GM12878 (cell line): Measurements from ENCODE around the gene ATCAY. TPM values are rescaled to one million over a fixed set of nuclear protein-coding genes. Genes with fewer than 3 reads are reported as not detected.

Source experiments
- ATAC-seq: fragments of 200-7000 bp; cut with Tn5 transposase; 3 replicates; pipeline ENCODE4 v1.9.1; 2020; ENCODE audit warnings: mild to moderate bottlenecking, moderate library complexity
- BruUV-seq: library from RNA; stranded (reverse); fragments of 400-500 nt; replicated peaks from 2 replicates; lab custom pipeline; 2021; lab: Mats Ljungman, UMichigan
- CTCF ChIA-PET: fragments of 300-600 bp; sonication (Branson Sonifier 250); formaldehyde crosslinking; extraction: SDS; loops from one replicate; lab custom pipeline; 2021; ENCODE audit warnings: inconsistent platforms; lab: Yijun Ruan, JAX
- POLR2A ChIA-PET: fragments of 350-600 bp; formaldehyde crosslinking; extraction: SDS; loops from one replicate; lab custom pipeline; 2021; ENCODE audit warnings: inconsistent platforms; lab: Charles Lee
- RAD21 ChIA-PET: fragments of 300-600 bp; sonication (Branson Sonifier 250); formaldehyde crosslinking; loops from one replicate; lab custom pipeline; 2023; ENCODE audit warnings: antibody characterized with exemption; ENCODE audit not compliant: unreplicated experiment; lab: Charles Lee
- SMC1A ChIA-PET: fragments of 300-600 bp; sonication (Branson Sonifier 250); formaldehyde crosslinking; loops from one replicate; lab custom pipeline; 2023; ENCODE audit not compliant: unreplicated experiment, uncharacterized antibody; lab: Charles Lee
- DNase-seq: peaks from one replicate; pipeline ENCODE4 v3.0.0-alpha.2; 2011; ENCODE audit warnings: low read depth, low spot score
- FAIRE-seq: peaks from 3 replicates; lab custom pipeline; 2011; peaks lifted over from hg19 to GRCh38; lab: Jason Lieb, UNC
- H2AFZ ChIP-seq: 2 replicates; pipeline ENCODE4 v1.6.0; 2011; ENCODE audit warnings: low read depth, low read length, control low read depth; ENCODE audit not compliant: control insufficient read depth
- H3K27ac ChIP-seq: 2 replicates; pipeline ENCODE4 v1.5.1; 2011; ENCODE audit warnings: control low read depth; ENCODE audit not compliant: control insufficient read depth, insufficient read depth
- H3K27me3 ChIP-seq, 2 experiments: replicated peaks in 1 of 2; 2 replicates each; pipeline versions ENCODE4 v1.6.0 to v1.6.1; 2011; ENCODE audit warnings: low read length in 1 of 2; ENCODE audit not compliant: control insufficient read depth in 2 of 2, insufficient read depth in 2 of 2
- H3K36me3 ChIP-seq, 2 experiments: 2 replicates each; pipeline ENCODE4 v1.5.1; 2011; ENCODE audit warnings: low read length in 1 of 2; ENCODE audit not compliant: control insufficient read depth in 2 of 2, insufficient read depth in 2 of 2
- H3K4me1 ChIP-seq: 2 replicates; pipeline ENCODE4 v1.6.1; 2011; ENCODE audit warnings: mild to moderate bottlenecking, low read length, moderate library complexity, mixed read lengths; ENCODE audit not compliant: control insufficient read depth, insufficient read depth
- H3K4me2 ChIP-seq: 2 replicates; pipeline ENCODE4 v1.6.0; 2011; ENCODE audit warnings: control low read depth; ENCODE audit not compliant: control insufficient read depth, insufficient read depth
- H3K4me3 ChIP-seq: fragments of 200-600 bp; sonication (generic); 2 replicates; pipeline ENCODE4 v1.5.1; 2016
- H3K79me2 ChIP-seq: 2 replicates; pipeline ENCODE4 v1.6.0; 2011; ENCODE audit warnings: low read length; ENCODE audit not compliant: control insufficient read depth, insufficient read depth
- H3K9ac ChIP-seq: 2 replicates; pipeline ENCODE4 v1.8.0; 2011; ENCODE audit warnings: low read length, control low read depth, mixed read lengths; ENCODE audit not compliant: control insufficient read depth, insufficient read depth
- H3K9me3 ChIP-seq: replicated peaks from 3 replicates; pipeline ENCODE4 v1.5.1; 2011; ENCODE audit warnings: mild to moderate bottlenecking, low read length; ENCODE audit not compliant: control insufficient read depth, insufficient read depth
- H4K20me1 ChIP-seq: 2 replicates; pipeline ENCODE4 v1.6.0; 2011; ENCODE audit not compliant: control insufficient read depth, insufficient read depth
- ATF3 ChIP-seq: IDR thresholded peaks from 2 replicates; pipeline ENCODE4 v1.6.1; 2011; ENCODE audit warnings: low read depth, mild to moderate bottlenecking, low read length, moderate library complexity, borderline replicate concordance; ENCODE audit errors: extremely low read depth
- ATF7 ChIP-seq: fragments of 450-650 bp; IDR thresholded peaks from 2 replicates; pipeline ENCODE4 v1.6.1; 2016; ENCODE audit warnings: low read depth, mild to moderate bottlenecking
- BACH1 ChIP-seq: fragments of 450-650 bp; IDR thresholded peaks from 2 replicates; pipeline ENCODE4 v1.6.1; 2017; ENCODE audit warnings: mild to moderate bottlenecking, borderline replicate concordance
- GABPA ChIP-seq: IDR thresholded peaks from 2 replicates; pipeline ENCODE4 v1.6.1; 2014; ENCODE audit warnings: antibody characterized with exemption, low read depth, mild to moderate bottlenecking, inconsistent platforms
- IRF5 ChIP-seq: fragments of 450-650 bp; IDR thresholded peaks from 2 replicates; pipeline ENCODE4 v1.6.1; 2017; ENCODE audit warnings: borderline replicate concordance
- KDM1A ChIP-seq: fragments of 200-600 bp; sonication (generic); IDR thresholded peaks from 2 replicates; pipeline ENCODE4 v1.6.1; 2016; ENCODE audit warnings: borderline replicate concordance
- MEF2A ChIP-seq: IDR thresholded peaks from 2 replicates; pipeline ENCODE4 v1.6.1; 2011; ENCODE audit warnings: low read depth, mild to moderate bottlenecking, low read length, moderate library complexity; ENCODE audit not compliant: insufficient read depth
- SKIL ChIP-seq: fragments of 450-650 bp; IDR thresholded peaks from 2 replicates; pipeline ENCODE4 v1.6.1; 2017; ENCODE audit warnings: mild to moderate bottlenecking, low read depth, inconsistent platforms; ENCODE audit not compliant: poor library complexity, severe bottlenecking
- SMAD5 ChIP-seq: IDR thresholded peaks from 2 replicates; pipeline ENCODE4 v1.6.1; 2016; ENCODE audit warnings: antibody characterized with exemption, low read depth
- SUPT20H ChIP-seq: IDR thresholded peaks from 2 replicates; pipeline ENCODE4 v1.6.1; 2011; ENCODE audit warnings: low read depth, mild to moderate bottlenecking, low read length, moderate library complexity, borderline replicate concordance; ENCODE audit not compliant: control insufficient read depth
- ZBTB11 ChIP-seq: fragments of 450-650 bp; formaldehyde crosslinking; IDR thresholded peaks from 2 replicates; pipeline ENCODE4 v1.5.0; 2022; ENCODE audit warnings: mild to moderate bottlenecking, missing genetic modification characterization
- WGBS: methylation state at CpG from one replicate; pipeline ENCODE4 v1.1.6; 2016; ENCODE audit warnings: low lambda C conversion rate; ENCODE audit not compliant: insufficient replicate concordance, insufficient coverage; ENCODE audit errors: missing lambda C conversion rate; 5-methylcytosine and 5-hydroxymethylcytosine counted together
- in situ Hi-C: fragments of 300-500 bp; cut with MboI; formaldehyde crosslinking; loops from 9 replicates; pipeline ENCODE4 v1.14.3; 2018; ENCODE audit warnings: mixed read lengths
- intact Hi-C: fragments of 100-400 bp; cut with micrococcal nuclease; formaldehyde crosslinking; loops from one replicate; pipeline ENCODE4 v1.14.2; 2022; ENCODE audit not compliant: unreplicated experiment
- polyA plus RNA-seq, 11 experiments: library from polyadenylated mRNA; depleted of rRNA in 4 of 11; unstranded in 6 of 11; stranded (reverse) in 5 of 11; fragments of >200 nt; fragmentation: Nextera tagmentation in 4 of 11; fragmentation: Illumina TruSeq in 1 of 11; extraction: Ambion mirVana in 4 of 11; extraction: Trizol in 1 of 11; gene quantifications; 1 replicate in 1 of 11; 2 replicates in 10 of 11; pipeline versions ENCODE4 v1.2.1 to v1.2.3, GENCODE V29; 2011 to 2016; ENCODE audit warnings: inconsistent platforms in 2 of 11, missing spikeins in 2 of 11, low read depth in 1 of 11
- total RNA-seq, 4 experiments: library from RNA; depleted of rRNA in 3 of 4; stranded (reverse); fragments of >200 nt in 3 of 4; fragmentation: Illumina TruSeq in 1 of 4; extraction: Trizol in 1 of 4; gene quantifications; 2 replicates each; pipeline versions ENCODE4 v1.2.1 to v1.2.3, GENCODE V29; 2013 to 2021

Gene ATCAY
- total and polyA plus RNA-seq, 10 of the 15 experiments (the other 5 are each of a cell fraction or from before 2014, with no cell fraction given): under 0.01 to 0.04 (median 0.02) TPM; not detected in 4

GRCh38 chr19:3849787-3850186 is 30.7 kb upstream of the ATCAY start:
- no peak for TF ChIP-seq ATF3
- no peak for TF ChIP-seq SMAD5
- TF ChIP-seq IRF5: no peak
- TF ChIP-seq ATF7: no peak
- TF ChIP-seq BACH1: no peak
- TF ChIP-seq SKIL: no peak
- no peak for TF ChIP-seq MEF2A
- no peak for TF ChIP-seq GABPA
- TF ChIP-seq KDM1A: no peak
- no peak for TF ChIP-seq ZBTB11
- TF ChIP-seq SUPT20H: no peak
- H3K27me3 ChIP-seq: no peaks in the 10 kb centered on the region
- no peaks in the 10 kb centered on the region for H3K36me3 ChIP-seq
- POLR2A ChIA-PET: no interaction called here
- no peak overlapping the region for H3K4me2 ChIP-seq
- H3K4me3 ChIP-seq: no peak overlapping the region
- H3K9me3 ChIP-seq: peaks cover 8% of the 10 kb centered on the region; the same call in 2 of the 3 replicates
- CTCF ChIA-PET: interaction anchor here (1.4 kb wide), 1 partner anchor 11 kb away, joined by 3 read pairs; no protein-coding TSS in a partner anchor
- no peaks in the 10 kb centered on the region for H3K4me1 ChIP-seq
- ATAC-seq: no peak
- H3K27ac ChIP-seq: no peak overlapping the region
- no peak for FAIRE-seq
- H2AFZ ChIP-seq: no peak overlapping the region
- no TSS peak for BruUV-seq
- intact Hi-C loops (no loop called here), in situ Hi-C loops (no loop called here)
- no peak overlapping the region for H3K9ac ChIP-seq
- WGBS: 33% methylated on average over 12 of the region's 12 CpGs
- DNase-seq: no peak
- RAD21 ChIA-PET: no interaction called here
- SMC1A ChIA-PET: no interaction called here
- H4K20me1 ChIP-seq: no peaks in the 10 kb centered on the region
- no peaks in the 10 kb centered on the region for H3K79me2 ChIP-seq
